Nephron progenitor cell (in vitro differentiated cells): Measurements from ENCODE around the gene FASTK.

Source experiments
- DNase-seq: peaks from one replicate; pipeline ENCODE4 v3.0.0; 2021
- H3K27ac Mint-ChIP-seq: 2 replicates; pipeline ENCODE4 v1.8.0; 2021; ENCODE audit warnings: mild to moderate bottlenecking, moderate library complexity, mixed read lengths
- H3K27me3 Mint-ChIP-seq: 2 replicates; pipeline ENCODE4 v1.8.0; 2021; ENCODE audit warnings: mild to moderate bottlenecking, low read depth, mixed read lengths; ENCODE audit not compliant: poor library complexity
- H3K36me3 Mint-ChIP-seq: 2 replicates; pipeline ENCODE4 v1.8.0; 2021; ENCODE audit warnings: low read depth, mixed read lengths
- H3K4me1 Mint-ChIP-seq: 2 replicates; pipeline ENCODE4 v1.8.0; 2021; ENCODE audit warnings: mixed read lengths
- H3K4me3 Mint-ChIP-seq: 2 replicates; pipeline ENCODE4 v1.8.0; 2021; ENCODE audit warnings: mild to moderate bottlenecking, moderate library complexity, mixed read lengths
- H3K9me3 Mint-ChIP-seq: 2 replicates; pipeline ENCODE4 v1.8.0; 2021; ENCODE audit warnings: mild to moderate bottlenecking, moderate library complexity, mixed read lengths
- CTCF ChIP-seq: fragments of 200-600 bp; sonication (generic); IDR thresholded peaks from 2 replicates; pipeline ENCODE4 v1.5.0; 2021; ENCODE audit warnings: antibody characterized with exemption

FASTK gene

GRCh38 chr7:151086802-151087244 lies 6.2 kb upstream of the FASTK start:
- H3K27me3 Mint-ChIP-seq: peaks cover 4% of the 10 kb centered on the region
- TF ChIP-seq CTCF: no peak
- H3K36me3 Mint-ChIP-seq: no peaks in the 10 kb centered on the region
- peaks cover 62% of the 10 kb centered on the region for H3K4me1 Mint-ChIP-seq
- no peaks in the 10 kb centered on the region for H3K9me3 Mint-ChIP-seq
- peak overlapping the region; percentile 89 for H3K4me3 Mint-ChIP-seq
- peak overlapping the region; percentile 90 for H3K27ac Mint-ChIP-seq
- peak; percentile 57 for DNase-seq

GRCh38 chr7:151085691-151086620 lies 5.3 kb upstream of the FASTK start, which contains the start of gene AGAP3:
AGAP3 (plus strand) TSS chr7:151086475; CDS start chr7:151086742, 267 bp downstream.
- peaks cover 59% of the 10 kb centered on the region for H3K4me1 Mint-ChIP-seq
- peaks cover 4% of the 10 kb centered on the region for H3K27me3 Mint-ChIP-seq
- no peaks in the 10 kb centered on the region for H3K36me3 Mint-ChIP-seq
- no peaks in the 10 kb centered on the region for H3K9me3 Mint-ChIP-seq
- DNase-seq: peak; percentile 89
- H3K4me3 Mint-ChIP-seq: peak within 1 kb of the TSS; percentile 89
- H3K27ac Mint-ChIP-seq: peak within 1 kb of the TSS; percentile 90
- TF ChIP-seq CTCF: no peak

DNA sequence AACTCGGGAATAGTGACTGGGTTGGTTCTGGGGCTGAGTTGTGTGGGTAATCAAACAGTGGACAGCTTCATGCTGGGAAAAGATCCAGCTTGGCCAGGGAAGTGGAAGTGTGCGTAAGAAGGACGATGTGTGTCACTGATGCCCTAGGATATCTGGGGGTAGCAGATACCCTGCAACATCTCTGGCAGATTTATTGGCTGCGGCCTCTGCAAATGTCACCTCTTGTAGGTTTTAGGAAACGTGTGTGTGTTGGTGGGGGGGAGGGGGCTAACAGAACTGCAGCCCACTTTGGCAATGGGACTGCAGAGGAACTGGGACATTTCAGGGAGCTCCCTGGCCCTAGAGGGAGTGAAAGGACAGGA lies 4.7 kb upstream of the FASTK start:
- TF ChIP-seq CTCF: no peak
- Mint-ChIP-seq H3K9me3 (no peaks in the 10 kb centered on the region), H3K36me3 (no peaks in the 10 kb centered on the region), H3K4me3 (peak overlapping the region; percentile 85), H3K27ac (peak overlapping the region; percentile 12), H3K4me1 (peaks cover 55% of the 10 kb centered on the region), H3K27me3 (peaks cover 4% of the 10 kb centered on the region)
- DNase-seq: no peak

DNA sequence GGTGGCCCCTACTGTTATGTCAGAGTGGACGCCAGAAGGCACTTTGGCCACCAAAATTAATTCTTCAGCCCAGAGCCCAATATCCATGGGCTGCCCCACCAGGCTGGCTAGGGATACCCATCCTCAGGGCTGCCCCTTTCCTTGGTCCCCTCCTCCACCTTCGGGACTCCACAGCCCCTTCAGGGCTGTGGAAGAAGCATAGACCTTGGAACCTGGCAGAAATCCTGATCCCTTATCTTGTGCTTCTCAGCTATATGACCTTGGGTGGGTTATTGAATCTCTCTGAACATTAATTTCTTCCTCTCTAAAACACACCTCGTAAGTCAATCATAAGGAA lies 3.2 kb upstream of the FASTK start:
- H3K4me3 Mint-ChIP-seq: peak overlapping the region; percentile 73
- peaks cover 4% of the 10 kb centered on the region for H3K27me3 Mint-ChIP-seq
- no peak for DNase-seq
- H3K36me3 Mint-ChIP-seq: no peaks in the 10 kb centered on the region
- H3K4me1 Mint-ChIP-seq: peaks cover 55% of the 10 kb centered on the region
- no peak overlapping the region for H3K27ac Mint-ChIP-seq
- no peaks in the 10 kb centered on the region for H3K9me3 Mint-ChIP-seq
- TF ChIP-seq CTCF: no peak

DNA sequence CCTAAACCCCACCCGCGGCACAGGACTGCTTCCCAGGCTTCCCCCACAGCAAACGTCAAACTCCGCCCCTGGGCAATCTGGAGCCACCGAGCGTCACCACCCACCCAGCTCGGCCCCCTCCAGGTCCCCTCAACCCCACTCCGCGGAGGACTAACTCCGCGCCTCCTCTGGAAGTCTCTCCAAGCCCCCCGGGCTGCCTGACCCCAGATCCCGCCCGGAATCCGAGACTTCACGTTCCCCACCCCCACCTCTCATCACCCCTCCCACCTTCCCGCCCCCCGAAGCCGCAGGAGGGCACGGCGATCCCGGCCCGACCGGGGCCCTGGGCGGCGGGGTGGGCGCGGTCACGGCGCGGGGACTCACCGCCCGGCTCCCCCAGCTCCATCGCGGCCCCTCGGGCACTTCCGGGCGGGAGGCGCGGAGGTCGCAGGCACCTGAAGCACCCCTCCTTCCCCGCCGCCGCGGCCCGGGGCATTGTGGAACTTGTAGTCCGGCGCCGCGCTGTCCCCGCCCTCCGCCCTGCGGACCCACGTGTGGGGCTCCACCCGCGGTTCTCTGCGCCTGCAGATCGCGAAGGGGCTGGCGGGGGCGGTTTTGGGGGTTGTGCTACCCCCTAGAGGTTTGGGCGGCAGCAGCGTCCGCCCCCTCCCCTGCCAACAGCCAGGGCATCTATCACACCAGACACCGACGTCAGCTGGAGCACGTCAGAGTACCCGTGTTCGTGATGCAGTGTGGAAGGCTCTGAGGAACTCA lies 2.6 kb upstream of the FASTK start, which contains the start of gene TMUB1:
TMUB1 (minus strand) TSS at position 423 of the 753 bp plus-strand sequence. CDS start 930 bp downstream, outside the sequence.
- Mint-ChIP-seq H3K4me3 (peak within 1 kb of the TSS; percentile 89), H3K9me3 (no peaks in the 10 kb centered on the region), H3K36me3 (no peaks in the 10 kb centered on the region), H3K27me3 (peaks cover 3% of the 10 kb centered on the region), H3K27ac (no peak within 1 kb of the TSS), H3K4me1 (peaks cover 54% of the 10 kb centered on the region)
- no peak for TF ChIP-seq CTCF
- DNase-seq: peak; percentile 80
